Measurements from ENCODE around the gene CAMLG.

Gene CAMLG

DNA sequence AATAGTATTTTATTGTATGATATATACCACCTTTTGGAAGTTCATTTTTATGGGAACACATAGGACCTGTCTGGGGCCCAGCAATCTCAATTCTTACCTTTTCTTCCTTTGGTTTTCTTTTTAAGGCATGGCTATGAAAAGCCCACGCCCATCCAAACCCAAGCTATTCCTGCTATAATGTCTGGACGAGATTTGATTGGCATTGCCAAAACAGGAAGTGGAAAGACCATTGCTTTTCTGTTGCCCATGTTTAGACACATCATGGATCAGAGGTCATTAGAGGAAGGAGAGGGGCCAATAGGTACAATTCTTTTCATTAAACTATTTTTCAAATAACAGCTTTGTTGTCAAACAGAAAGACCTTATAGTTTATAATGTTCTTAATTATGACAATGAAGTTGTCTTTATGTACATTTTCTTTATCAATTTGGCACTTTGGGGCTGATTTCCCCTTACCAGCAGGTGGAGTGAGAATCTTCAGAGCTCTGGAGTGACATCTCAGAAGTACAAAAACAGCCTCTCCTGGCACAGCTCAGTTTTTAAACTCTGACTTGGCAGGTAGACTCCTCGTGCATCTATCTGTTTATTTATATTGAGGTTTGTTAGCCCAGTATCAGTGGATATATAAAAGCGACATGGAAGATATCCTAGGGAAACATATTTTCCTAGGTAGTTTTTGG lies 46.0 kb downstream of the CAMLG start:
- DNase-seq = no peak

DNA sequence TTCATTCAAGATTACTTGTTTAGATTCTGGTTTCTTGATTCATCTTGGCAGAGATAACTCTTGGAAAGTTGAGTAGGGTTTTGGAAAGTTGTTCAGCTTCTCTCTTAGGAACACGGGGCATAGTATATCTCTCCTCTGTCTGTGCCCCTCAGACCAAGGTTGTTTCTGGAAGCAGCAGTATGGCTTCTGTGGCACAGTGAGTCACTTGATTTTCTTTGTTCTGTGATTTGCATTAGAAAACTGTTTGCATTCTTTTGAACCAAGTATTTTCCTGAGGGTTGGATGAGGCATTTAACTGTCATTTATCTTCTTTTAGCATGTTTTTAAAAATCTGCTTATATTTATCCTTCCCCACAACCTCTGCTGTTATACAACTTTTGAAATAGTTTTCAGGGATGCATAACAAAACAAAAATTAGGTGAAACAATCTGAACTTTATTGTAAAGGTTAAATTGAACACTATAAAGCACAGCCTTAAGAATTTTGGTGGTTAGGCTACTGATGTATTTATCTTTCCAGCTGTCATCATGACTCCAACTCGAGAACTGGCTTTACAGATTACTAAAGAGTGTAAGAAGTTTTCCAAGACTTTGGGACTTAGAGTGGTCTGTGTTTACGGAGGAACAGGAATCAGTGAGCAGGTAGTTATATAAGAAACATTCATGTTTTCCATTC lies 46.7 kb downstream of the CAMLG start:
- no peak for DNase-seq

DNA sequence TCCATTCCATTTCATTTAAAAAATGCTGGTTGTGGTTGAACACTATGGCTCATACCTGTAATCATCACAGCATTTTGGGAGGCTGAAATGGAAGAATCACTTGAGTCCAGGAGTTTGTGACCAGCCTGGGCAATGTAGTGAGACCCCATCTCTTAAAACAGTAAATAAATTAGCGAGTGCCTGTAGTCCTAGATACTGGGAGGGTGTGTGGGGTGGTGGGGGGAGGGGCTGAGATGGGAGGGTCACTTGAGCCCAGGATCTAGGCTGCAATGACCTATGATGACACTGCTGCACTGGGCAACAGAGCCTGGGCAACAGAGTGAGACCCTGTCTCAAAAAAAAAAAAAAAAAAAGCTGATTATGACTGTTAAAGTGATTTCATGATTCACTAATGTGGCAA lies 49.3 kb downstream of the CAMLG start:
- DNase-seq = no peak

GRCh38 chr5:134791580-134791979 lies 53.2 kb downstream of the CAMLG start:
- DNase-seq = no peak

DNA sequence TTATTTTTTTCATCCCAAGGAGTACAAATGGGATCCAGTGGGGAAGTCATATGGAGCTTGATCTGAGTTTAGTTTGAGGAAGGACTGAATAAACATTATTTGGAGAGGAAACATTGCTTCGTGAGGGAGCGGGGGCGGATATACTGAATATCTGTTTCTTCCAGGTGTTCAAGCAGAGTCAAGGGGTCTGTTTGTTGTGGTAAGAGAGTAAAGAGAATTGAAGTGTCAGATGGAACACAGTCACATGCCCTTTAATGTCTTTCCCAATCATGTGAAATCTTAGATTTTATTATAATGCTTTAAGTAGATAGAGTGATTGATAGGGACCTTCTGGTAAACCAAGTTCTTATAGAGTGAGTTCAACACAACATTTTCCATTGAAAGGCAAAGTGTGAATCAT lies 53.9 kb downstream of the CAMLG start:
- DNase-seq = no peak

- DNase-seq = no peak
Measured at GRCh38 chr5:134793111-134793510, 54.8 kb downstream of the CAMLG start.

DNA sequence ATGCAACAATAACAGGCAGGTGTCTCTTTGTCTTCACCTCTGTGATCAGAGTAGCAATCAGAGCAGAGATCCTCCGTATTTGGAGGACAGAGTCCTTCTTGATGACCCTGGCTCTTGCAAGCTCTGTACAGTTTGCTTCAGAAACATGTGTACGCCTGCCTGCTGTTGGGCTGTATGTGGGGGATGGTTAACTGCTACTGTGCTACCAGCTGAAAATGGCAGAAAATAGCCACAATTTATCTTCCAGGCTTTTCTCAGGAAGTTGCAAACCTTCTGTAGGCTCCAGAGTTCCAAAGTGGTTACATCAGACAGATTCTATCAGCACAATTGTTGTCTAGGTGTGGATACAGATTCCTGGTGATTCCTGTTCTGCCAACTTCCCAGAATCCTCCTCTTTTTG lies 55.7 kb downstream of the CAMLG start:
- no peak for DNase-seq

DNA sequence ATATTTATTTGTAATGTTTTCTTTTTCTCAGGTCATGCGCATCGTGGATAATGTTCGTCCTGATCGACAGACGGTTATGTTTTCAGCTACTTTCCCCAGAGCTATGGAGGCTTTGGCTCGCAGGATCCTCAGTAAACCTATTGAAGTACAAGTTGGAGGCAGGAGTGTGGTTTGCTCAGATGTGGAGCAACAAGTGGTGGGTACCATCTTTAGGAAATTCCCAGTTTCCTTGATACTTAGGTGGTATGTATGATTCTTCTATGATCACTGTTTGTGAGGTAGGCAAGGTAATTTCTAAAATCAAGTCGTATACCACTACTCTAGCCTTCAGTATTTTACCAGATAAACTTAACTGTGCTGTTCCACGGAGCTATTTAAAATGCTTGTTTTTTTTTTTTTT lies 56.5 kb downstream of the CAMLG start:
- no peak for DNase-seq

- no peak for DNase-seq
Measured at GRCh38 chr5:134798468-134798867, 60.1 kb downstream of the CAMLG start.
